GM18858 (cell line): Measurements from ENCODE around the gene TBC1D13.
A peak's percentile ranks its signal among the peaks of the same experiment; 100 is the strongest.

Experiments
- ATAC-seq: cut with Tn5 transposase; IDR thresholded peaks from one replicate; pipeline ENCODE4 v1.9.1; 2021; ENCODE audit not compliant: unreplicated experiment

The TBC1D13 gene

DNA sequence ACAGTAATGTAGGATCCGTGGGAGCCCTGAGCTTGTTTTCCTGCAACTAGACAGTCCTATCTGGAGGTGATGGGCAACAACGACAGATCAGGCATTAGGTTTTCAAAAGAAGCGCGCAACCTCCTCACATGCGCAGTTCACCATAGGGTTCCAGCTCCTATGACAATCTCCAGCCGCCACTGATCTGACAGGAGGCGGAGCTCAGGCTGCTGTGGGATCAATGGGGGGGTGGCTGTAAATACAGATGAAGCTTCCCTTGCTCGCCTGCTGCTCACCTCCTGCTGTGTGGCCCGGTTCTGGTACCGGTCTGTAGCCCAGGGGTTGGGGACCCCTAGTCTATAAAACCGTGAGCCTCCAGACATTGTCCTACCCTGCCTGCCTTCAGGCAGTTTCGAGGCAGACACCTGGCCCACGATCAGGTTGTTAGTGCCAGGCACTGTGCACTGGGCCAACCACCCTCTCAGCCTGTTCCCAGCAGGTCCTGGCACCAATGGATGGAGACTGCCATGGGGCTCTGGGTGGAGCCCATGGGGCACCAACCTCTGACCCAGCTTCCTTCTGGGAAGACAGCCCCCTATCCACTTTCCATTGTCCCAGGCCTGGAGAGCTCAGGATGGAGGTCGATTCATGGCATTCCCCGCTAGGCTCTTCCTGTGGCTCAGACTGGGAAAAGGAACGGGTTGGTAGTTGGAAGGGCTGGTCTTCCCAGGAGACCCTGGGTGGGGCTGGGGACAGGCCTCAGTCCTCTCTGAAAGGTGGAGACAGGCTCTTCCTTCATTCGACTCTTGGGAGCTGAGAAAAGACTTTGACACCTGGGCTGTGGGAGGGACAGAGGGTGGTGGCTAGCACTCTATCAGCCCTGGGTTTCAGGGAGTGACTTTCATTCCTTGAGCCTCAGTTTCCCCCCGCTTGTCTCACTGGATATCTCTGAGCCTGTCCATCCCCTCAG, 32.9 kb downstream of the TBC1D13 start:
- ATAC-seq: no peak

- no peak for ATAC-seq
Measured at GRCh38 chr9:128820665-128821583, 33.9 kb downstream of the TBC1D13 start.

DNA sequence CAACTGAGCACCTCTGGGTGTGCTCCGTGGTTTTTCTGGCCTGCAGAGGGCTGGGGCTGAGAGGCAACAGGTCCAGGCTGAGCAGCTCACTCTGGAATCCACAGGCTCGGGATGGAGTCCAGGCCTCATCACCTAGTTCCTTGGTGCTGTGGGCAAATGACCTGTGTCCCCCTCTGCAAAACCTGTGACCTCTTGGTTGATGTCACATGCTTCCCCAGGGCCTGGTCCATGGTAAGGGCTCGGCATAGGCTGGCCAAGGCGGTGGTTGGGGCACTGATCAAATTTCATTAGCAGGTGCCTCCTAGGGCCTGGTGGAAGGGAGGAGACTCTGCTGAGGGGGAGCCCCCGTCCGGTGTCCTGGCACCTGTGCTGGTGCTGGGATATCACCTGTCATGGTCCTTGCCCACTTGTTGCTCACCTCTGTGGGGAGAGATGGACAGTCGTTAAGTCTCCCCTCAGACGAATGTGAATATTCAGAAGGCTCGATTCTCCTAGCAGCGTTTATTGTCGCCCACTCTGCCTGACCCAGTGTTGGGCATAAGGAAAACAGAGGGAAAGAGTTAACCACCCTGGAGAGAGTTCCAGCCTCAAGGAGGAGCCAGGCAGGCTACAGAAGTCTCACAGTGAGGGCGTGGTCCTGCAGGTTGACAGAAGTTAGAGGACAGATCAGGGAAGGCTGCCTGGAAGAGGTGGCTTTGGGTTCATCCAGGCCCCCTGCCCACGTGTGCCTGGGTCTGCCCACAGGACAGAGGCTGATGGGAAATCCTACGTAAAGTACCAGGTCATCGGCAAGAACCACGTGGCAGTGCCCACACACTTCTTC, 34.7 kb downstream of the TBC1D13 start:
- ATAC-seq: no peak

DNA sequence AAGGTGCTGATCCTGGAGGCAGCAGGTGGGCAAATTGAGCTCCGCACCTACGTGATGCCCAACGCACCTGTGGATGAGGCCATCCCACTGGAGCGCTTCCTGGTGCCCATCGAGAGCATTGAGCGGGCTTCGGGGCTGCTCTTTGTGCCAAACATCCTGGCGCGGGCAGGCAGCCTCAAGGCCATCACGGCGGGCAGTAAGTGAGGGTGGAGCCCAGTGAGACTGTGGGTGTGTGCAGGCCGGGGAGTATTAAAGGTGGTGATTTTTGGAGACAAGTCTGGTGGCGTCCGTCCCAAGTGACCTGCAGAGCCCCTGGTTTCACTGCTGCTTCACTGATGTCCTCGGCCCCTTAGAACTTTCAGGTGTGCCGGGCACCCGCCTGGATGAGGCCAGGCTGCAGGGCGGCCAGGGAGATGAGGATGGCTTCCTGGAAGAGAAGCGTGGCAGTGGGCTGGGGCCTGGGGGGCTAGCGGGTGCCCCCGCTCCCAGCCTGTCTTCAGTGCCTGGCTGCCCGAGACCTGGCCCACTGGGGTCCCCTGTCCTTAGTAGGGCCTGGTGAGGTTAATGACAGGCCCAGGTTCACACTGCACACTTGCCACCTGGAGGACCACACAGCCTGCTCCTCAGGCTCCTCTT, 35.5 kb downstream of the TBC1D13 start:
- ATAC-seq: no peak

DNA sequence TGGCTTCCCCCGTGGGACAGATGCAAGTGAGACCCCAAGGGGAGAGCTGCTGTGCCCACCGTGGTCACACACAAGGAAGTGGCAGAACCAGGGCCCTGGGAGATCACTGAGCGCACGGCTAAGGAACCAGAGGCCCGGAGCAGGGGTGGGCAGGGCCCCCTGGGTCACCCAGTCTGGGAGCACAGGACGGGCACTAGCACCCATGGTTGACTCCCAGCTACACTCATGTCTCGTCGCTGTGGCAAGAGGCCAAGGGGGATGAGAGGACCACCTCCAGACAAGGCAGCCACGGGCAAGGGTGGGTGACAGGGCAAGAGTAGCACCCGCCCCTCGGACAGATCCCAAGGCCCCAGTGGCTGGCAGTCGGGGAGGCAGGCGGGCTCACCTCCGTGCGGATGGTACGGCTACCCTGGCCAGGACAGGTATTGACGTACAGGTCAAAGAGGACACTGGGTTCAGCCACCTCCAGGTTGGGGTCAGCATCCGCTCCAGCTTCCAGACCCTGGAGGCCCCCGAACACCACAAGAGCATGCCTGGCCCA, 36.4 kb downstream of the TBC1D13 start:
- ATAC-seq: no peak

- no peak for ATAC-seq
Measured at GRCh38 chr9:128823903-128824406, 36.9 kb downstream of the TBC1D13 start.

DNA sequence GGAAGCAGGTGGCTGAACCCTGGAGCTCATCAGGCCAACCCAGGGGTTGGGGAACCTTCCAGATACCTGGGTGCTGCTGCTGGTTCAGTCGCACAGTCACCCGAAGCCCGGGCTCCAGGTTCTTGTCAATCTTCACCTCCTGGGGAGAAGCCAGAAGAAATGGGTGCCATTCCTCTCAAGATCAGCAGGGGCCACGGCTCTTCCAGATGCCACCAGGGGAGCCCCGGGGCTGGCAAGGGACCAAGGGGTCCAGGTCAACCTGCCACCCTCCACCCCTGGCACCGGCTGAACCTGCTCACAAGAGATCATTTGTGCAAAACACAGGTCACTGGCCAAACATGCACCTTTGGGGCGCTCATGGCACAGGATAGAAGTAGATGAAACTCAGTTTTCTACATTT, 37.9 kb downstream of the TBC1D13 start:
- no peak for ATAC-seq

DNA sequence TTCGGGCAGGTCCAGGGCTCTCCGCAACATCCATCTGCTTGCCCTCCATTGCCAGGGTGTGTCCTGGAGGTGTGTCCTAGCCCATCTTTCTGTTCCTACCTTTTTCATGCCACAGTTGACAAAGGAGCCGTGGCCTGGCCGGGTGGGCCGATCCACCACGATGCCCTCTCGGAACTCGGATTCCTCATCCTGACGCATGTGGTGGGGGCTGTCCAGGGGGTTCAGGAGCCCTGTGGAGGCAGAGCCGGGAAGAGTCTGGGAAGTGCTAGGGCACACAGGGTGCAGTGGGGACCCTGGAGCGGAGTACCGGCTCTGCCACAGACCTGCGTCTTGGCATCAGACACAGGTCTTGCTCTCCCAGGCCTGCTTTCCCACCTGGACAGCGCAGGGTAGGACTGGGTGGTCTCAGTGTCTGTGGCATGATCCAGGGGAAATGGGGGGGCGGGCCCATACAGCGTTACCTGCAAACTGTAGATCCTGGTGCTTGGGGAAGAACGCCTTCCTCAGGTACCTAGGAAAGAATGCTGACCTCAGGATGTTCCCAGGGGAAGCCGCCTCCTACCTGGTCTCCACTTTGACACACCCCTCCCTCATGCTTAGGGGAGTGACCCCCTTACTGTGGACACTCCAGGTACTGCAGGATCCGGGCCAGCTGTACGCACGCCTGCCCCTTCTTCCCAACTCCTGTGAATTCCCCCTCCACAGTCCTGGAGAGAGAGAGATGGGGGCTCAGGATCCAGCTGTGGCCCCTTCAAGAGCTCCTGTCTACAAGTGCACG, 39.1 kb downstream of the TBC1D13 start:
- ATAC-seq: no peak

DNA sequence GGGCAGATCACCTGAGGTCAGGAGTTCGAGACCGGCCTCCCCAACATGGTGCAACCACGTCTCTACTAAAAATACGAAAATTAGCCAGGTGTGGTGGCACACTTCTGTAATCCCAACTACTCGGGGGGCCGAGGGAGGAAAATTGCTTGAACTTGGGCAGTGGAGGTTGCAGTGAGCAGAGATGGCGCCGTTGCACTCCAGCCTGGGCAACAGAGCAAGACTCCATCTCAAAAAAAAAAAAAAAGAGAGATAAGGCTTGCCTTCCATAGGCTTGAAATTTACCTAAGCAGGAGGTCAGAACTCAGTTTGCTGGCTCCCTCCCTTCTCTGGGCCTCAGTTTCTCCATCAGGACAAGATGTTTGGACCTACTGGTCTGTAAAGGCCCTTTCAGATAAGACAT, 41.2 kb downstream of the TBC1D13 start:
- no peak for ATAC-seq

- ATAC-seq: no peak
Measured at GRCh38 chr9:128828719-128829452, 41.8 kb downstream of the TBC1D13 start.

GRCh38 chr9:128829477-128830251, 42.6 kb downstream of the TBC1D13 start, which contains the start of gene SPOUT1:
SPOUT1 (minus strand) TSS chr9:128829794; CDS start chr9:128829780, 14 bp downstream.
- ATAC-seq: peak; percentile 93

DNA sequence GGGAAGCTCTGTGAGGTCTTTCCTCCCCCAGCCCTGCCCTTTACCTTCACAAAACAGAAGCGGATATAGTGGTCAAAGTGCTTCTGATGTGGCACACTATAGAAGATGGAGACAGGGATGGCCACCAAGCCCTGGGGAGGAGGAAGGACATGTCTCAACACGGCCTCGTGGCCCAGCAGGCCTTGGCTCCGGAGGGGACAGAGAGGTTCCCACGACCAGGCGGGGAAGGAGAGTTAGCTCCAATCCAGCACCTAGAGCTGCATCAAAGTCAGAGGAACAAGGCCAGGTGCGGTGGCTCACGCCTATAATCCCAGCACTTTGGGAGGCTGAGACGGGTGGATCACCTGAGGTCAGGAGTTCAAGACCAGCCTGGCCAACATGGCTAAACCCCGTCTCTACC, 46.6 kb downstream of the TBC1D13 start:
- no peak for ATAC-seq

DNA sequence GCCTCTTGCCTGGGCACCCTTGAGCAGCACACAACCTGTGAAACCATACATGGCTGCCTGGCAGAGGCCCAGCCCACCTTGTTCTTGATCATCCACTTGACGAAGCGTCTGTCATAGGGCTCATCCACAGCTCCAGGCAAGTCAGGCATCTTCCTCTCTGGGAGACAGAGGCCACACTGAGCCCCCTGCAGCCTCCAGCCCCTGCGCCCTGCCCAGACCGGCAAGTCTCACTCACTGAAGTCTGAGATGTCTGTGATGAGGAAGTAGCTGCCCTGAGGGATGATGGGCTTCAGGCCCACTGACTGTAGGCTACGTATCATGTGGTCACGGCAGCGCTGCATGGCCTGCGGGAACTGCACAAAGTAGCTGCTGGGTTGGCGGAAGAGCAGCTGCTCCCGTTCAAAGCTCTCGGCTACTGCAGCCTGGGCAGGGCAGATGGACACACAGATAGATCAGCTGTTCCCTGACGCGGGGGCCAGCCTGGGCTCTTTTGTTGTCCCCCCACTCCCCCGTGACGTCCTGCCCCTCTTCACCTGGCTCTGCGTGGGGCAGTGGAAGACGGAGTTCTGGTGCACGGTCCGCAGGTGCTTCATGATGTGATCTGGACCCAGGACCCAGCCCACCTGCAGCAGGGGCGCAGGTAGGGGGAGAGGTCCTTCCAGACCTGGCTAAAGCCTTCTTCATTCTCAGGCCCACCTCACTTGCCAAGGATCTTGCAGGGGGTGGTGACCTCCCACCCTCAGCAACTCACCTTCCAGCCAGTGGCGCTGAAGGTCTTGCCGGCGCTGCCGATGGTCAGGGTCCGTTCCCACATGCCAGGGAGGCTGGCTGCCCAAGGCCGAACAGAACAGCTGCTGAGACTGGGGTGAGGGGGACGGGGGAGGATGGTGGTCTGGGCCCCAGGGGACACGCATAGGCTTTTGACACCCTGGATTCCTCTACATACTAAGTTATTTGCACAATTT, 48.5 kb downstream of the TBC1D13 start:
- ATAC-seq: no peak

DNA sequence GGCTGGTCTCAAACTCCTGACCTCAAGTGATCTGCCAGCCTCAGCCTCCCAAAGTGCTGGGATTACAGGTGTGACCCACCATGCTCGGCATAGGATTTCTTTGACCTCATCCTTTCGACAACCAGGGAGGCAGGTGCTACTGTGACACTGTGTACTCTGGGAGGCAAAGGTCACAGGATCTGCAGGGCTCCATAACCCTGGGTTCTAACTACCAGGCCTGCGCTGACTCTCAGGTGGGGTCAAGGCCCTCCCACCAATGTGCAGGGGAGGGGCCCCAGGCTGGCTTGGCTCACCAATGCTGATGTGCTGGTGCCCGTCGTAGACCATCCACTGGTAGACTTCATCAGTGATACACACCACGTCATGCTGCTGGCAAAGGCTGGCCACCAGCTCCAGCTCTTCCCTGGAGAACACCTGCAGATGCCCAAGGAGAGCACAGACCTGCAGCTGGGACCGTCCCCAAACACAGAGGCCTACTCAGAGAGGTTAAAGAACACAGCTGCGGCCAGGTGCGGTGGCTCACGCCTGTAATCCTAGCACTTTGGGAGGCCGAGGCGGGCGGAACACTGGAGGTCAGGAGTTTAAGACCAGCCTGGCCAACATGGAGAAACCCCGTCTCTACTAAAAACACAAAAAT, 49.6 kb downstream of the TBC1D13 start:
- no peak for ATAC-seq

- ATAC-seq: no peak
Measured at GRCh38 chr9:128838338-128838737, 51.3 kb downstream of the TBC1D13 start.

- no peak for ATAC-seq
Measured at GRCh38 chr9:128840524-128840923, 53.5 kb downstream of the TBC1D13 start.
